GM21381 (cell line): ENCODE data around the gene ME1.
"Not testable (repeated sequence)": the region's sequence is repeated elsewhere in the genome, so short reads cannot be mapped to it uniquely, and the experiment has no call there.

ENCODE experiments used
- ATAC-seq: cut with Tn5 transposase; IDR thresholded peaks from one replicate; pipeline ENCODE4 v1.9.1; 2021; ENCODE audit warnings: mild to moderate bottlenecking, moderate library complexity; ENCODE audit not compliant: unreplicated experiment

The ME1 gene

GRCh38 chr6:83432636-83433035 lies 1.8 kb upstream of the ME1 start:
- no peak for ATAC-seq

GRCh38 chr6:83431545-83432155 lies 799 bp upstream of the ME1 start:
- ATAC-seq = no peak

- ATAC-seq = peak; percentile 8
Measured at GRCh38 chr6:83429857-83430610, 817 bp downstream of the ME1 start.

- ATAC-seq = no peak
Measured at GRCh38 chr6:83429269-83429668, 1.6 kb downstream of the ME1 start.

GRCh38 chr6:83424392-83425018 lies 6.3 kb downstream of the ME1 start:
- ATAC-seq = no peak

GRCh38 chr6:83417880-83418663 lies 12.8 kb downstream of the ME1 start:
- ATAC-seq = no peak

GRCh38 chr6:83413068-83413467 lies 17.8 kb downstream of the ME1 start:
- no peak for ATAC-seq

GRCh38 chr6:83411731-83412130 lies 19.1 kb downstream of the ME1 start:
- no peak for ATAC-seq

GRCh38 chr6:83403191-83403590 lies 27.7 kb downstream of the ME1 start:
- no peak for ATAC-seq

- ATAC-seq = no peak
Measured at GRCh38 chr6:83389606-83390005, 41.2 kb downstream of the ME1 start.

- ATAC-seq = no peak
Measured at GRCh38 chr6:83385473-83385872, 45.4 kb downstream of the ME1 start.

GRCh38 chr6:83384751-83385150 lies 46.1 kb downstream of the ME1 start:
- no peak for ATAC-seq

- no peak for ATAC-seq
Measured at GRCh38 chr6:83381949-83382348, 48.9 kb downstream of the ME1 start.

- no peak for ATAC-seq
Measured at GRCh38 chr6:83378621-83379388, 52.0 kb downstream of the ME1 start.

- no peak for ATAC-seq
Measured at GRCh38 chr6:83371423-83371822, 59.4 kb downstream of the ME1 start.

- ATAC-seq = no peak
Measured at GRCh38 chr6:83370567-83370966, 60.3 kb downstream of the ME1 start.

- no peak for ATAC-seq
Measured at GRCh38 chr6:83369692-83370091, 61.2 kb downstream of the ME1 start.

- no peak for ATAC-seq
Measured at GRCh38 chr6:83368577-83368976, 62.3 kb downstream of the ME1 start.

- no peak for ATAC-seq
Measured at GRCh38 chr6:83367104-83367503, 63.7 kb downstream of the ME1 start.

- ATAC-seq = no peak
Measured at GRCh38 chr6:83365931-83366330, 64.9 kb downstream of the ME1 start.

GRCh38 chr6:83362349-83362748 lies 68.5 kb downstream of the ME1 start:
- not testable (repeated sequence) for ATAC-seq
